HG03378 (cell line): Measurements from ENCODE around the gene TNFRSF25.

Source experiments
- ATAC-seq: cut with Tn5 transposase; IDR thresholded peaks from one replicate; pipeline ENCODE4 v1.9.1; 2021; ENCODE audit warnings: mild to moderate bottlenecking, moderate library complexity; ENCODE audit not compliant: unreplicated experiment

Gene TNFRSF25

DNA sequence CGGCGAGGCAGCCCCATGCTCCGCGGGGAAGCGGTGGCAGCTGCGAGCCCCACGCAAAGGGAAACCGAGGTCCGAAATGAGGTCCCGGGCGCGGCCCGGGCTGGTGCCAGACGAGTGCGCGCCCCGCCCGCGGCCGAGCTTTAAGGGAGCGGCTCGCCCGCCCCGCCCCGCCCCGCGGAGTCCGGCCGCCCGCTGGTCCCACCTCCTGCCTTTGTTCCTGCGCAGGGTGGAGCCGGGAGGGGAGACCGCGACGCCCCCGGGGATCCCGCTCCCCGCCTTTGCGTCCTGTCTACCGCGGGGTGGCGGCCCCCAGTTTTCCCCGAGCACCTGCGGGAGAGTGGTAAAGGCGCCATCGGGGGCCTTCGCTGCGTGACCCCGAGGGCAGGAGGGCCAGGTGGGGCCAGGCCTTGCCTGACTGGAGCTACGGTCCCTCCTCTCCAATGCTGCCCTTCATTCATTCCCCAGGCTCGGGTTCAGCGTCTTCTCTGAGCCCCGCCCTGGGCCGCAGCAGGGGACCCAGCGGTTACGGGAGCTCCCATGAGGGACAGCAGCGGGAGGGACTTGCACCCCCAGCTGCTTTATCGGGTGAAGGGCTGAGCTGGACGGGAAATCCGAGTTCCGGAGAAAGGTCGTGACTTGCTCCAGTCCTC lies 46.0 kb downstream of the TNFRSF25 start, which contains the start of gene HES2:
Gene HES2, minus strand, starts transcription at position 116 of the 650 bp plus-strand sequence. Its CDS starts 99 bp downstream, at position 17.
- ATAC-seq = no peak

DNA sequence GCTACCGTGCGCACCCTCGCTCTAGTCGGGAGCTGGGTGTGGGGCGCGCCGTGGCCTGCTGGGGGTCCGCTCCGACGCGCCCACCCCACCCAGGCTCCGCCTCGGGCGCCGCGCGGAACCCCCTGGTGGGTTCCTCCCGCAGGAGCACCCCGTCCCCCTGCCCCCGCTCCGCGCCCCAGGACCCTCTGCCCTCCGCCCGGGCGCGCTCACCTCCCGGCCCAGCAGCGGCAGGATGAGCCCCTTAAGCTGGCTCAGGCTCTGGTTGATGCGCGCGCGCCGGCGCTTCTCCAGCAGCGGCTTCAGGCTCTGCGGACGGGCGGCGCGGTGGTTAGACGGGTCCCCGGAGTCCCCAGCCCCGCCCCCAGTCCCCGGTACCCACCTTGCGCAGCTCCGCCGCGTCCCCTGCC lies 46.6 kb downstream of the TNFRSF25 start:
- ATAC-seq = no peak

DNA sequence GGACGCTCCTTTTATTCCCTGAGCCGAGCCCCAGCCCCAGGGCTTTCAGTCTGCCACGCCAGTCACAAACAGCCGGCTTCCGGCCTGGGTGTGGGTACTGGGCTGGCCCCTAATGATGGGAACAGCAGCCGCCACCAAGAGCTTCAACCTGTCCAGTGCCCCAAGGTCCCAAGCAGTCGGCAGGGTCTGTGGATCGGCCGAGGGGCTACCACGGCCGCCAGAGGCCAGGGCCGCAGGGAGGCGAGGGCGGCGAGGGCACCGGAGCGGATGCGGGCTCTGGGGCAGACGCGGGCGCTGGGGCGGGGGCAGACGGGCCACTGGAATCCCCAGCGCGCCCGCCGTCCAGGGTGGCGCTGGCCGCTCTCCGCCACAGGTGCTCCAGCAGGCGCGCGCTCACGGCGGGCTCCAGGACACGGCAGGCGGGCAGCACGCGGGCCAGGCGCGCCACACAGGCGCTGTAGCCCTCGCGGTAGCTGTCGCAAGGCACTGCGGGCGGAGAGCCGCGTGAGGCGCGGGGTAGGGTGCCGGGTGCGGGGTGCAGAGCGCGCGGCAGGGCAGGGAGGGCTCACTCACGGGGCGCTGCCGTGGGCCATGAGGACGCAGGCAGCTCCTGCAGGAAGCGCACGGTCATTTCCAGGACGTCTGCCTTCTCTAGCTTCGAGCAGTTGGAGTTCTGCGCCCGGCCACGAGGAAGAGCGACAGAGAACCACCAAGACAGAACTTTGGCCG lies 47.1 kb downstream of the TNFRSF25 start:
- no peak for ATAC-seq

DNA sequence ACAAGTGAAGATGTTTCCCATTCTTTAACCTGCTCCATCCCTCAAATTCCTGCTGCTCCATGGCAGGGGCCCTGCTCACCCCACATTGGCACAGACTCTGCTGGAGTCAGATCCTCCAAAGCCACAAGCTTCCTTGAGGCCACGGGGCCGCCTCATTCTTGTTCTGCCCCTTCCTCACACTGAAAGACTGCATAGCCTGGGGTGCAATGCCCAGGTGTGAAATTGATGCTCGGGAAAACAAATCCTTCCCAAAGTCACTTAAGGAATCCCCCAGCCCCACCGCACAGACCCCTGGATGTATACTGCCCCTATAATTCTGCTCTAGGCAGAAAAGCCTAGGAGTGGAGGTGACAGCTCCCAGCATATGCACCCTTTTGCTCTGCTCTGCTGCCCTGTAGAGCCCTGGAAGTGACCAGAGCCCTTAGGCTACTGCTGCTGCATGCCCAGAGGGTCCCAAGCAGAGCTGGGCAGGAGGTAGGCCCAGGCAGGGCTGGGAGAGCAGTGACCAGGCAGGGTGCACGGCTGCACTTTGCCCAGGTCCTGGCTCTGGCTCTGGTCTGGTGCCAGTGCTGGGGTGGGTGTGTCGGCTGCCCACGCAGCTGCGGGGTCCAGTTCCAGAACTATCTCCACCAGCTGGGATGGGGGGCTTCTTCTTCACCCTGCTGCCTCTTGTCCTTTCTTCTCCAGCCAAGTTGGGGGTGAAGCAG lies 47.9 kb downstream of the TNFRSF25 start:
- ATAC-seq = no peak

DNA sequence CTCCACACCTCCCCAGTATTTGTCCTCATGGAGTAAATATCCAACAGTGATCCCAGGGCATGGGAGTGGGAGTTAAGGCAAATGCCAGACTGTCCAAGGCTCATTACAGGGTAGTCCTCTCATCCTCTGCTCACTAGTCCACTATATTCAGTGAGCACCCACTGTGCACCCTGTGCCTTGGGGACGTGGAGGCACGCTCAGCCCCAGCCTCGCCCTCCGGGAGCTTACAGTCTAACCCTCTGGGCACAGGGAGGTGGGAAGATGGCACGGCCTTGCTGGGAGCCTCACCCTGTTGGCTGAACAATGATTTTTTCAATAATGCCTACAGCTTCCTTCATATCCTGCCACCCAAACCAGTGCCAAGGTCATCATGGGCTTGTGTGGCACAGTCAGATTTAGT lies 49.1 kb downstream of the TNFRSF25 start:
- ATAC-seq = no peak

DNA sequence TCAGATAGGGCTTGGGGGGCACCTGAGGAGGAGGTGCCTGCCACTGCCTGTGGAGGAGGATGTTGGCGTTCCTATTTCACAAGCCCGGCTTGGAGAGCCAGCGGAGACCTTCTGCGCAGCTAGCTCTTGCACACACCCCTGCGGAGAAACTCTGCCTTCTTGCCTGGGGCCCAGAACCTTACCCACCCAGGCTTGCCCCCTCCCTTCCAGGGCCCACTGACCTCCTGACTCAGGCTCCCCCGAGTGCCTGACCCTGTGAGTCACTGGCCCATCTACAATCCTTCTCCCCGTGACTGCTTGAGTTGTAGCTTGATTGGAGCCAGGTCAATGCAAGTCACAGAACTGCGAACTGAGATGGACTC lies 49.7 kb downstream of the TNFRSF25 start:
- ATAC-seq = no peak

DNA sequence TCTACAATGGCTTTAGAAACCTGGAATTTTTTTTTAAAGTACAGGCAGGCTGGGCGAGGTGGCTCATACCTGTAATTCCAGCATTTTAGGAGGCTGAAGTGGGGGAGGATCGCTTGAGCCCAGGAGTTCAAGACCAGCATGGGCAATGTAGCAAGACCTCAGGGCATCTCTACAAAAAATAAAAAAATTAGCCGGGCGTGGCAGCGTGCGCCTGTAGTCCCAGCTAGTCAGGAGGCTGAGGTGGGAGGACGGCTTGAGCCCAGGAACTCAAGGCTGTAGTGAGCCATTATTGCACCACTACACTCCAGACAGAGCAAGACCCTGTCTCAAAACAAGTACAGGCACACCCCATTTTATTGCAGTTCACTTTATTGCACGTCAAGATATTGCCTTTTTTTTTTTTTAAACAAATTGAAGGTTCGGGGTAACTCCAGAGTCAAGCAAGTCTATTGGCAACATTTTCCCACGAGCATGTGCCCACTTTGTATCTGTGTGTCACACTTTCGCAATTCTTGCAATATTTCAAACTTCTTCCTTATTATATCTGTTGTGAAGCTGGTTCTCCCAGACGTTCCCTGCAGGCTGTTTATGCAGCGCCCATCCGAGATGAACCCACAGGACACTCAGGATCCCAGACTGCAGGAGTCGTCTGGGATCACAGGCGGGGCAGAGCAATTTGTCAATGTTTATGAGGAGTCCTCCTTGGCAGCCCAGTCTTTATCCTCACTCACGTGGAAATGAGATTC lies 50.9 kb downstream of the TNFRSF25 start:
- ATAC-seq = no peak

DNA sequence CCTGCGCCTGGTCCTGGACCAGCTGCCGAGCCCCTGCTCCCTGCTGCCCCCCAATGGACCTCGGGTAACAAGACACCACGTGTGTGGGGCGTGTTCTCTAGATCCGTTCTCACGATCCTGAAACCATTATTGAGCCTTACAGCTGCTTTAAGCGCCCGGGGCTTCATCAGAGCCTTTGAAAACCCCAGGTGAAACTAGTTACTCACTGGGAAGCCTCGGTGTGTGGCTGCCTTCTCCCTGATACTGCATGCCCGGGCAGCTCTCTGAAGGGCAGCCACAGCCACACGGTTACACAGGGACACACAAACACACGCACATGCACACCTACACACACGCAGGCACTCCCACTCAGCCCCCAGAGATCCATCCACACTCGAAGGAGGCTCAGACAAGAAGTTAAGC lies 51.5 kb downstream of the TNFRSF25 start:
- ATAC-seq = peak; percentile 50

DNA sequence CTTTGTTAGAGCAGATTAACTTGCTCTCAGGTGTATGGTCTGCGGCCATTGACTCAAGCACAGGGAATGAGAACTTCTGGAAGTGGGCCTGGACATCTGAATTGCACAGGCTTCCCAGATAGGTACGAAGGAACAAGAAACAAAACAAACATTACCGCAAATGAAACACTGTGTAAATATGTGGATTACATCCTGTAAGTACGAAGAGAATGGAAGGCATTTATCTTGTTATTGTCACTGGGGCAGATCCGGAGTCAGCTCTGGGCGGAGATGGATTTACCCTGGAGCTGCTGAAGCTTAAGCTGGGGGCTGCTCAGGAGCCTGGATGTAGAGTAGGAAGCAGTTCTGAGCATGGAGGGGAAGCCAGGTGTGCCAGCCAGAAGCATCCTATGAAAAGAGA lies 53.1 kb downstream of the TNFRSF25 start:
- no peak for ATAC-seq
